ENCODE results near the gene NAPSA. TPM values are rescaled to one million over a fixed set of nuclear protein-coding genes. Genes with fewer than 3 reads are reported as not detected.

Gene NAPSA
- total and polyA plus RNA-seq, 8 donors: 0.18 to 87.5 (median 1.9) TPM; not detected in 2

DNA sequence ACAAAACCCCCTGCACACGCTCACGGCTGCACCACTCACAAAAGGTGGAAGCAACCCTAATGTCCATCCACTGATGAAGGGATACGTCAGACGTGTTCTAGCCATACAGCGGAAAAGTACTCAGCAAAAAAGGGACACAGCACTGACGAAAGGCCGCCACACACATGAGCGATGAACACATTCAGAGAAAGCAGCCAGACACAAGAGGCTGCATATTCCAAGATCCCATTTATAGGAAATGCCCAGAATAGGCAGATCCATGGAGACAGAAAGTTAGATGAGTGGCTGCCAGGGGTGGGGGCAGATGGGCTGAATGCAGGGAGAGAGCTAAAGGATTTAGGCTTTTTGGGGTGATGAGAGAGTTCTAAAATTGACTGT lies 22.4 kb upstream of the NAPSA start:
- 89 to 98% (median 95%) methylated on average over 8 of the region's 8 CpGs for WGBS, 5 donors
- H3K27me3 ChIP-seq: no peaks in the 10 kb centered on the region
- DNase-seq: no peak
- TF ChIP-seq POLR2A (IDR thresholded peaks at IDR 0.05): no peak
- TF ChIP-seq, protein P1, sequence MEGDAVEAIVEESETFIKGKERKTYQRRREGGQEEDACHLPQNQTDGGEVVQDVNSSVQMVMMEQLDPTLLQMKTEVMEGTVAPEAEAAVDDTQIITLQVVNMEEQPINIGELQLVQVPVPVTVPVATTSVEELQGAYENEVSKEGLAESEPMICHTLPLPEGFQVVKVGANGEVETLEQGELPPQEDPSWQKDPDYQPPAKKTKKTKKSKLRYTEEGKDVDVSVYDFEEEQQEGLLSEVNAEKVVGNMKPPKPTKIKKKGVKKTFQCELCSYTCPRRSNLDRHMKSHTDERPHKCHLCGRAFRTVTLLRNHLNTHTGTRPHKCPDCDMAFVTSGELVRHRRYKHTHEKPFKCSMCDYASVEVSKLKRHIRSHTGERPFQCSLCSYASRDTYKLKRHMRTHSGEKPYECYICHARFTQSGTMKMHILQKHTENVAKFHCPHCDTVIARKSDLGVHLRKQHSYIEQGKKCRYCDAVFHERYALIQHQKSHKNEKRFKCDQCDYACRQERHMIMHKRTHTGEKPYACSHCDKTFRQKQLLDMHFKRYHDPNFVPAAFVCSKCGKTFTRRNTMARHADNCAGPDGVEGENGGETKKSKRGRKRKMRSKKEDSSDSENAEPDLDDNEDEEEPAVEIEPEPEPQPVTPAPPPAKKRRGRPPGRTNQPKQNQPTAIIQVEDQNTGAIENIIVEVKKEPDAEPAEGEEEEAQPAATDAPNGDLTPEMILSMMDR (IDR thresholded peaks at IDR 0.05): no peak
- no peak for TF ChIP-seq EP300 (IDR thresholded peaks at IDR 0.05)
- no peak for TF ChIP-seq POLR2AphosphoS5 (IDR thresholded peaks at IDR 0.05)
- intact Hi-C loops (cut with DNase I; ENCODE audit: low total_unique reads): no loop called here
- H3K4me1 ChIP-seq: peaks cover 7 to 25% (median 21%) of the 10 kb centered on the region in 4 donors
- no peak overlapping the region for H3K27ac ChIP-seq
- peaks cover 0 to 27% (median 9%) of the 10 kb centered on the region in 4 donors for H3K36me3 ChIP-seq
- no peaks in the 10 kb centered on the region for H3K9me3 ChIP-seq
- H3K4me3 ChIP-seq: no peak overlapping the region

DNA sequence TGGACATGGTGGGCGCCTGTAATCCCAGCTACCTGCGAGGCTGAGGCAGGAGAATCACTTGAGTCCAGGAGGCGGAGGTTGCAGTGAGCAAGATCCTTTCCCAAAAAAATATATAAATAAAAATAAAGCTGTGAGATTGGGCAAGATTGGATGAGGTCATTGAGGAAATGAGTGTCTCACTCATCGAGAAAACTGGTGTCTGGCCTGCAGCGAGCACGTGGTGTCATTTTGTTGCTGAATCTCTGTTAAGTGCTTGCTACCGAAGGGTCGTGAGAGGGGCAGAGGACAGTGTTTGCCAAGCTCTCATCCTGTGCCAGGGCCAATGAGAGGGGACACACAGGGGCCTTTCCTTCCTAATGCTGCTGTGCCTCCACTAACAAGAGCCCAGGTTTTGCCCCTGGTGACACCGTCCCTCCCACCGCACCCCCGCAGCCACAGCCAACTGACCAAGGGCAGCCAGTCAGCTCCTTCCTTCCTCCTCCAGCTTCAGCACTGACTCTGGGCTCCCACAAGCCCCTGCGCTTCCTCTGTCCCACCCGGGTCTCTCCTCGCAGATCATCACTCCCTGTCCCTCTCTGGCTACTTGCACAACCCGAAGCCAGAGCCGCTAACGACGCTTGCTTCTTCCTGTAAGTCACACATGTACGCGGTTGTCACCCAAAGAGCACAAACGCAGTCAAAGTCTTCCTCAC lies 21.9 kb upstream of the NAPSA start:
- intact Hi-C loops (cut with DNase I; ENCODE audit: low total_unique reads): no loop called here
- TF ChIP-seq POLR2AphosphoS5 (IDR thresholded peaks at IDR 0.05) (no peak), EP300 (IDR thresholded peaks at IDR 0.05) (no peak), POLR2A (IDR thresholded peaks at IDR 0.05) (no peak)
- TF ChIP-seq, protein P1 (IDR thresholded peaks at IDR 0.05): no peak
- DNase-seq: no peak
- Histone ChIP-seq H3K9me3 (no peaks in the 10 kb centered on the region), H3K36me3 (peaks cover 5 to 27% (median 15%) of the 10 kb centered on the region in 4 donors), H3K4me1 (peaks cover 7 to 25% (median 21%) of the 10 kb centered on the region in 4 donors), H3K27me3 (no peaks in the 10 kb centered on the region), H3K4me3 (no peak overlapping the region), H3K27ac (no peak overlapping the region)
- 84 to 92% (median 87%) methylated on average over 20 to 21 of the region's 21 CpGs for WGBS, 5 donors

DNA sequence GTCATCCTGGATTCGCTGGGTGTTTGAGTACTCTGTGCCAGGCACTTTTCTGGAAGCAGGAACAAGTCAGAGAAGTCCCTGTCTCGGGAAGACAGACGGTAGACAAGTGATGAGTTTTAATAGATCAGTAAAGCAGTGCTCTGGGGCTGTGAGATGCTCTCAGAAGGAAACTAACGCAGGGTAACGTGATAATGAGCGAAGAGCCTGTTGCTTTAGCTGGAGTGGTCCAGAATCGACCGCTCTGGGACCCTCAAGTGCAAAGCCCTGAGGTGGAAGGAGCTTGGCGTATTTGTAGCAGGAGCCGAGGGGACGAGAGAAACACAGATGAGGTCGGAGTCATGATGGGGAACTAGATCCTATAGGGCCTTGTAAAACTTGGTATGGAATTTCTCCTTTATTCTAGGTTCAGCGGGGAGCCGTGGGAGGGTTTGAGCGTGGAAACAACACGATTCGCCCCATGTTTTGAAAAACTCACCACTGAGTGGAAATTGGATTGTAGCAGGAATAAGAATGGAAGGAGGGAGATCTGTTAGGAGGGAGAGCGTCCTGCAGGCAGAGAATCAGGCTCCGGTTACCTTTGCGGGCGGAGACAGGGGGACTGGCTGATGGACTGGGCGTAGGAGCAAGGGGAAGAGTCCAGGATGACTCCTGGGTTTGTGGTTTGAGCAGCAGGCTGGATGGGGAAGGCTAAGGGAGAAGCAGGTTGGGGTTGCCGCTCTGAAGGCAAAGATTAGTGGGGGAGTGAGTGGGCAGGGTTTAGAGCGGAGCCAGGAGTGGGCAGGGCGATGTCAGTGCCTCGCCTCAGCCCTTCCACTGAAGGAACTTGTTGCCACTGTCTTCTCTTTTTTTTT lies 19.5 kb upstream of the NAPSA start:
- no peak for DNase-seq
- intact Hi-C loops (cut with DNase I; ENCODE audit: low total_unique reads): no loop called here
- Histone ChIP-seq H3K27me3 (no peaks in the 10 kb centered on the region), H3K4me1 (peaks cover 7 to 35% (median 23%) of the 10 kb centered on the region in 4 donors), H3K27ac (peak overlapping the region; percentile 77 to 91 (median 84)), H3K36me3 (peaks cover 22 to 45% (median 39%) of the 10 kb centered on the region in 4 donors), H3K9me3 (no peaks in the 10 kb centered on the region), H3K4me3 (peak overlapping the region; percentile 70 to 83 (median 78))
- WGBS, 5 donors: 14 to 16% (median 15%) methylated on average over 26 of the region's 26 CpGs
- no peak for TF ChIP-seq EP300 (IDR thresholded peaks at IDR 0.05)
- TF ChIP-seq, protein P1 (IDR thresholded peaks at IDR 0.05): no peak
- TF ChIP-seq POLR2AphosphoS5 (IDR thresholded peaks at IDR 0.05): no peak
- no peak for TF ChIP-seq POLR2A (IDR thresholded peaks at IDR 0.05)

DNA sequence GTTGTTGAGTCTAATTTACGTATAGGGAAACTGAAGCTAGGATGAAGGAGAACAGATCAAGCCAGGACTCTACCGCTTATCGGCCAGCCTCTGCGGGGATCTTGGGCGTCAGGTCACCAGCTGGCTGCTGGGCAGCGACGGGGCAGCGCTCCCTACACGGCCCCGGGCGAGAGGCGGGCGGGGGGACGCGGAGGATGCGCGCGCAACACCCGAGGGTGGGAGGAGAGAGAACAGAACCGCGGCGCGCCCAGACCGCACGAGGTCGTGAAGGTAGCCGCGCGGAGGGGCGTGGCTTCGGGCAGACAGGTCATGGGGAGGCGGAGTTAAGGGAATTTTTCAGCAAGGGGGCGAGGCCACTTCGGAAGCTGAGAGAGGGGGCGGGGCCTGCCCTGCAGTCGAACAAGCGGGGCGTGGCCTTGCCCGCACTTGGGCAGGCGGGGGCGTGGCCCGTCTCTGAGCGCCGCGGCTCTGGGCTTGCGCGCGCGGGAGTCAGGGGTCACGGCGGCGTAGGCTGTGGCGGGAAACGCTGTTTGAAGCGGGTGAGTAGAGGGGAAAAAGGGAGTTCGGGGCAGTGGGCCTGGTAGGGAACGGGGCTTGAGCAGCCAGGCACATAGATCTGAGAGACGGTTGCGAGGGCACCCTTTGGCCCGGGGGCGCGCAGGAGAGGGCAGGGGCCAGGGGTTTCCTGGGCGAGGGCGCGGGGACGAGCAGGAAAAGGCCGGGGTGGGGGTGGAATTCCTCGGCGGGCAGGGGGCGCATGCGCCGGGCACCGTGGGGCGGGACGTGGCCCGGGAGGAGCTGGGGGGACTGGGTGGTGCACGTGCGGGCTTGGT lies 18.6 kb upstream of the NAPSA start, which contains the start of gene POLD1:
Gene POLD1 (plus strand): TSS at position 496 of the 833 bp plus-strand sequence. CDS start 14,505 bp downstream, outside the sequence.
- TF ChIP-seq POLR2A (IDR thresholded peaks at IDR 0.05): no peak
- peak; percentile 36 to 95 (median 37) for TF ChIP-seq POLR2AphosphoS5 (IDR thresholded peaks at IDR 0.05)
- H3K27ac ChIP-seq: peak within 1 kb of the TSS; percentile 79 to 91 (median 84)
- H3K4me3 ChIP-seq: peak within 1 kb of the TSS; percentile 70 to 83 (median 78)
- no peaks in the 10 kb centered on the region for H3K9me3 ChIP-seq
- no peaks in the 10 kb centered on the region for H3K27me3 ChIP-seq
- peaks cover 7 to 35% (median 27%) of the 10 kb centered on the region in 4 donors for H3K4me1 ChIP-seq
- DNase-seq: peak; percentile 99 to 100
- WGBS, 5 donors: 0 to 1% (median 1%) methylated on average over 65 to 78 of the region's 78 CpGs
- H3K36me3 ChIP-seq: peaks cover 30 to 53% (median 47%) of the 10 kb centered on the region in 4 donors
- intact Hi-C loops (cut with DNase I; ENCODE audit: low total_unique reads): no loop called here
